ENCODE measurements around the gene LUM. TPM values are rescaled to one million over a fixed set of nuclear protein-coding genes. Genes with fewer than 3 reads are reported as not detected.

Gene LUM
- 217 and 240 TPM in 2 replicates for total RNA-seq
- polyA plus RNA-seq, result 146 and 577 TPM in 2 replicates
- 74.3 and 273 TPM in 2 replicates for polyA plus RNA-seq (2012)
- 12.2 and 24.6 TPM in 2 replicates for polyA minus RNA-seq (ENCODE audit: low replicate concordance)

- peak within 1 kb of the TSS; percentile 42 to 73 (median 60) for H3K4me3 ChIP-seq (replicated peaks in 1 of 4; ENCODE audit: control extremely low read depth in 1 of 4, insufficient read depth in 1 of 4, low read depth in 3 of 4, low read length in 4 of 4)
- TF ChIP-seq EZH2 (IDR thresholded peaks at IDR 0.05; ENCODE audit: low read length, missing control alignments), result no peak
- TF ChIP-seq CTCF (conservative IDR thresholded peaks at IDR 0.05 in 1 of 2, IDR thresholded peaks at IDR 0.05 in 1 of 2; ENCODE audit: low read depth in 1 of 2, low read length in 2 of 2), result no peak
- peak within 1 kb of the TSS; percentile 12 for H3K27ac ChIP-seq (ENCODE audit: insufficient read depth, low read length)
- H3K9me3 ChIP-seq (ENCODE audit: control insufficient read depth, insufficient read depth, low read depth, low read length), result no peaks in the 10 kb centered on the region
- no peaks in the 10 kb centered on the region for H4K20me1 ChIP-seq (ENCODE audit: control insufficient read depth, extremely low read depth, insufficient read depth, low read length)
- peak within 1 kb of the TSS; percentile 32 for H2AFZ ChIP-seq (ENCODE audit: low read length)
- H3K9ac ChIP-seq (ENCODE audit: insufficient read depth, low read length), result peak within 1 kb of the TSS; percentile 40
- peak; percentile 58 to 80 for DNase-seq (ENCODE audit: low read depth in 2 of 2)
- H3K4me1 ChIP-seq (ENCODE audit: control insufficient read depth, extremely low read depth, insufficient read depth, low read length), result peaks cover 11% of the 10 kb centered on the region
- H3K4me2 ChIP-seq (ENCODE audit: extremely low read depth, insufficient read depth, low read length), result peak within 1 kb of the TSS; percentile 53
- no peaks in the 10 kb centered on the region for H3K27me3 ChIP-seq (ENCODE audit: control insufficient read depth, insufficient read depth, low read length)
- H3K79me2 ChIP-seq (ENCODE audit: control insufficient read depth, insufficient read depth, low read length), result no peaks in the 10 kb centered on the region
- H3K36me3 ChIP-seq (ENCODE audit: control insufficient read depth, insufficient read depth, low read length), result no peaks in the 10 kb centered on the region
Observed at GRCh38 chr12:91111366-91112325, at the start of gene LUM. Gene LUM, minus strand, starts transcription at chr12:91111494. Its CDS starts 2,515 bp downstream, at chr12:91108979.

- no peaks in the 10 kb centered on the region for H3K27me3 ChIP-seq (ENCODE audit: control insufficient read depth, insufficient read depth, low read length)
- H3K79me2 ChIP-seq (ENCODE audit: control insufficient read depth, insufficient read depth, low read length), result peaks cover 2% of the 10 kb centered on the region
- no peak overlapping the region for H2AFZ ChIP-seq (ENCODE audit: low read length)
- TF ChIP-seq EZH2 (IDR thresholded peaks at IDR 0.05; ENCODE audit: low read length, missing control alignments), result no peak
- H3K4me1 ChIP-seq (ENCODE audit: control insufficient read depth, extremely low read depth, insufficient read depth, low read length), result no peaks in the 10 kb centered on the region
- no peaks in the 10 kb centered on the region for H3K9me3 ChIP-seq (ENCODE audit: control insufficient read depth, insufficient read depth, low read depth, low read length)
- no peak overlapping the region for H3K4me2 ChIP-seq (ENCODE audit: extremely low read depth, insufficient read depth, low read length)
- H3K4me3 ChIP-seq (replicated peaks in 1 of 4; ENCODE audit: control extremely low read depth in 1 of 4, insufficient read depth in 1 of 4, low read depth in 3 of 4, low read length in 4 of 4), result no peak overlapping the region
- H3K9ac ChIP-seq (ENCODE audit: insufficient read depth, low read length), result no peak overlapping the region
- no peak for DNase-seq (ENCODE audit: low read depth in 2 of 2)
- no peak overlapping the region for H3K27ac ChIP-seq (ENCODE audit: insufficient read depth, low read length)
- H4K20me1 ChIP-seq (ENCODE audit: control insufficient read depth, extremely low read depth, insufficient read depth, low read length), result no peaks in the 10 kb centered on the region
- H3K36me3 ChIP-seq (ENCODE audit: control insufficient read depth, insufficient read depth, low read length), result peaks cover 15% of the 10 kb centered on the region
Observed at GRCh38 chr12:91161009-91161408, 49.7 kb upstream of the LUM start.

GRCh38 chr12:91155990-91156389, 44.7 kb upstream of the LUM start:
- Histone ChIP-seq H3K27me3 (ENCODE audit: control insufficient read depth, insufficient read depth, low read length) (no peaks in the 10 kb centered on the region), H3K9ac (ENCODE audit: insufficient read depth, low read length) (no peak overlapping the region), H3K4me1 (ENCODE audit: control insufficient read depth, extremely low read depth, insufficient read depth, low read length) (no peaks in the 10 kb centered on the region), H3K4me3 (replicated peaks in 1 of 4; ENCODE audit: control extremely low read depth in 1 of 4, insufficient read depth in 1 of 4, low read depth in 3 of 4, low read length in 4 of 4) (no peak overlapping the region), H3K79me2 (ENCODE audit: control insufficient read depth, insufficient read depth, low read length) (no peaks in the 10 kb centered on the region), H3K36me3 (ENCODE audit: control insufficient read depth, insufficient read depth, low read length) (peaks cover 20% of the 10 kb centered on the region), H3K27ac (ENCODE audit: insufficient read depth, low read length) (no peak overlapping the region), H3K4me2 (ENCODE audit: extremely low read depth, insufficient read depth, low read length) (no peak overlapping the region), H3K9me3 (ENCODE audit: control insufficient read depth, insufficient read depth, low read depth, low read length) (no peaks in the 10 kb centered on the region), H2AFZ (ENCODE audit: low read length) (no peak overlapping the region), H4K20me1 (ENCODE audit: control insufficient read depth, extremely low read depth, insufficient read depth, low read length) (no peaks in the 10 kb centered on the region)
- DNase-seq (ENCODE audit: low read depth in 2 of 2), result no peak
- no peak for TF ChIP-seq CTCF (conservative IDR thresholded peaks at IDR 0.05 in 1 of 2, IDR thresholded peaks at IDR 0.05 in 1 of 2; ENCODE audit: low read depth in 1 of 2, low read length in 2 of 2)

Measured in fibroblast of lung (primary cell).